GM12801 (cell line): ENCODE results near the gene HDHD2.

Experiments
- TF ChIP-seq, protein P1 (sequence below): IDR thresholded peaks from one replicate; pipeline ENCODE4 v1.5.1; 2011; ENCODE audit warnings: control low read depth; ENCODE audit not compliant: insufficient read length; ENCODE audit errors: extremely low read depth

Gene HDHD2

DNA sequence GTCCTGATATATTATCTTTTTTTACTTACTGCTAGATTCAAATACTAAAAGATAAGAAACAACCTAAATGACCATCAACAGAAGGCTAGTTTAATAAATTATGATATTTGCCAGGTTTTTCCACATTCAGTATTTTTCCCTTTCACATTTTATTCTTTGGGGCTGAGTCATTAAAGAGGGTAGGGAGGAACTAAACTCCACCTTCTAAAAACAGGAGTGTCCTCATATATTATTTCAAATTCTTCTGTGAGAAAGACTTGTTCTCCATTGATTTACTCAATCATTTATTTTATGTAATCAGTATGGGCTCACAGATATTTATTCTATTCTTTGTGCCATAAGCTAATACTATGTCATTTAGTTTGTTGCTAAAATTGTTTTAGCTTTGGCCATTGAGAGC, 9.0 kb downstream of the HDHD2 start:
- TF ChIP-seq, protein P1, sequence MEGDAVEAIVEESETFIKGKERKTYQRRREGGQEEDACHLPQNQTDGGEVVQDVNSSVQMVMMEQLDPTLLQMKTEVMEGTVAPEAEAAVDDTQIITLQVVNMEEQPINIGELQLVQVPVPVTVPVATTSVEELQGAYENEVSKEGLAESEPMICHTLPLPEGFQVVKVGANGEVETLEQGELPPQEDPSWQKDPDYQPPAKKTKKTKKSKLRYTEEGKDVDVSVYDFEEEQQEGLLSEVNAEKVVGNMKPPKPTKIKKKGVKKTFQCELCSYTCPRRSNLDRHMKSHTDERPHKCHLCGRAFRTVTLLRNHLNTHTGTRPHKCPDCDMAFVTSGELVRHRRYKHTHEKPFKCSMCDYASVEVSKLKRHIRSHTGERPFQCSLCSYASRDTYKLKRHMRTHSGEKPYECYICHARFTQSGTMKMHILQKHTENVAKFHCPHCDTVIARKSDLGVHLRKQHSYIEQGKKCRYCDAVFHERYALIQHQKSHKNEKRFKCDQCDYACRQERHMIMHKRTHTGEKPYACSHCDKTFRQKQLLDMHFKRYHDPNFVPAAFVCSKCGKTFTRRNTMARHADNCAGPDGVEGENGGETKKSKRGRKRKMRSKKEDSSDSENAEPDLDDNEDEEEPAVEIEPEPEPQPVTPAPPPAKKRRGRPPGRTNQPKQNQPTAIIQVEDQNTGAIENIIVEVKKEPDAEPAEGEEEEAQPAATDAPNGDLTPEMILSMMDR, result no peak

DNA sequence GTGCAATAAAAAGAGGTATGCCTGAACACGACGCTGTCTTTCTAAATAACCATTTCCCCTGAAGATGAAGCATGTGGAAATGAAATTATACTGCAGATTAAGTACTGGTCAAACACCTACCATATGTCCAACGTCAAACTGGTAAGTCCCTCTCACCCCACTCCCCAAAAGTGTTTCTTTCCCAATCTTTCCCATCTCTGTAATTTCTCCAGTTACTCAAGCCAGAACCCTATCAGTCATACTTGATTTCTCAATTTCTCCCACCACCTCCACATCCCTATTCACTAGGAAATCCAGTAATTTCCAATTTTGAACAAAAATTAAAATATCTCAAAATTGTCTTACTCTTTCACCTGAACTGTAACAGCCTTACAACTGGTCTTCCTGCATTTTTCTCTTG, 29.2 kb downstream of the HDHD2 start:
- TF ChIP-seq, protein P1, result no peak

DNA sequence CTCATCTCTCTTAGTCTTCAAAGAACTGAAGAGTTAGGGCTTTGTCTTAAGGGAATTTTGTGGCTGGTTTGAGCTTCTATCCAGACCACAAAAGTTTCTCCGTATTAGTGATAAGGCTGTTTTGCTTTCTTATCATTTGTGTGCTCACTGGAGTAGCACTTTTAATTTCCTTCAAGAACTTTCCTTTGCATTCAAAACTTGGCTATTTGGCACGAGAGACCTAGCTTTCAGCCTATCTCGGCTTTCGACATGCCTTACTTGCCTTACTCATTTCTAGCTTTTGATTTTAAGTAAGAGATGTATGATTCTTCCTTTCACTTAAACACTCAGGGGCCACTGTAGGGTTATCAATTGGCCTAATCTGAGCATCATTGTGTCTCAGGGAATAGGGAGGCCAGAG, 29.9 kb downstream of the HDHD2 start:
- TF ChIP-seq, protein P1, result no peak

DNA sequence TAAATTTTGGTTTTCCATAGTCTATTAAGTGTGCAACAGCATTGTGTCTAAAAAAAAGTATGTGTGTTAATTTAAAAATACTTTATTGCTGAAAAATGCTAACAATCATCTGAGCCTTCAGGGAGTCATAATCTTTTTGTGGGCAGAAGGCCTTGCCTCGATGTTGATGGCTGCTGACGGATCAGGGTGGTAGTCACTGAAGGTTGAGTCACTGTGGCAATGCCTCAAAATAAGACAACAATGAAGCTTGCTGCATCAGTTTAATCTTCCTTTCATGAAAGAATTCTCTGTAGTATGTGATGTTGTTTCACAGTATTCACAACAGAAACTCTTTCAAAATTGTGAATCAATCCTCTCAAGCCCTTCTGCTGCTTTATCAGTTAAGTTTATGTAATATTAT, 31.3 kb downstream of the HDHD2 start:
- TF ChIP-seq, protein P1, result no peak

DNA sequence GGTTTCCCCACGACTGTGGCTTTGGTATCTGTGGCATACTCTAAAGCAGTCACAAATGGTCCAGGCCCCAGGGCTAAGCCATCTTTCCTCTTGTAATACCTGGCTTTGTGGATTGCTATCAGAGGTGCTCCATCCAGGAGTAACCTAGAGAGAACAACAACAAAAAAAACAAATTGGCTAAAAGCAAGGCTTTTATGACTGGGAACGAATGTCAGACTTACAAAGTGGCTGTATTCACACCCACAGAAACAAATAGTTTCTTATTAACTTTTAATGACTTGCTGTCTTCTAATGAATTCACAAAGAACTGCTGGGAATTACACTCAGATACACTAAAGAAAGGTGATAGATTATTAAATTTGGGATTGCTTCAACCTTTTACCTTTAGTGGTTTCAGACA, 35.1 kb downstream of the HDHD2 start:
- TF ChIP-seq, protein P1, result no peak

DNA sequence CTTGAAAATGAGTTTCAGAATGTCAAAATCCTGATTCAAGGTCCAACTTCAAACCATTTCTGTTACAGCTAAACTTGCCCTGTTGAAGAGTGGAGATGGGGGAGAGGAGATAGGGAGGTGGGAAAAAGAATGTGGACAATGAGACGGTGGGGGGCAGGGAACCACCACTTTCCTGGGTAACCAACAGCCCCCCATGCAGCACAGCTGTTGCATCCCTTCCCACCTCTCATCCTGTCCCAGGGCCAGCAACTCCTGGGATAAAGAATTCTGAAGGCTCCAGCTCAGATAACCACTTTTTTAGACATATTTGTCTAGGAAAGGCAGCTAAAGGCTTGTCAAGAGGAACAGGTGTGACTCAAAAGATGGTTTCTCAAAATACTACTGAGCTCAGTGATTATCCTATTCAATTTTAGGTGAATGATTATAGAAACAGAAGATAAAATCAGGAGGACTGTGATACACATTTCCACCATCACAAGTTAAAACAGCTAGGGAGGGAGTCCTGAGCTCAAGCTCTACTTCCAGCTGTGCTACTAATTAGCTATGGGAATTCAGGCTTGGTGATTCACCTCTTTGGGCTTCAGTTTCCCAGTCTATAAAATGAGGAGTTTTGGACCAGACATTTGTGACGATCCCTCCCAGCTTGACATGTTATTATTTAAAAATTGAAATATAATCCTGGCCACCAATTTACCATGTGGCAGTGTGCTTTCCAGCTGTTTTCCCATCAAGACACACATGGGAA, 36.3 kb downstream of the HDHD2 start:
- TF ChIP-seq, protein P1, result no peak

DNA sequence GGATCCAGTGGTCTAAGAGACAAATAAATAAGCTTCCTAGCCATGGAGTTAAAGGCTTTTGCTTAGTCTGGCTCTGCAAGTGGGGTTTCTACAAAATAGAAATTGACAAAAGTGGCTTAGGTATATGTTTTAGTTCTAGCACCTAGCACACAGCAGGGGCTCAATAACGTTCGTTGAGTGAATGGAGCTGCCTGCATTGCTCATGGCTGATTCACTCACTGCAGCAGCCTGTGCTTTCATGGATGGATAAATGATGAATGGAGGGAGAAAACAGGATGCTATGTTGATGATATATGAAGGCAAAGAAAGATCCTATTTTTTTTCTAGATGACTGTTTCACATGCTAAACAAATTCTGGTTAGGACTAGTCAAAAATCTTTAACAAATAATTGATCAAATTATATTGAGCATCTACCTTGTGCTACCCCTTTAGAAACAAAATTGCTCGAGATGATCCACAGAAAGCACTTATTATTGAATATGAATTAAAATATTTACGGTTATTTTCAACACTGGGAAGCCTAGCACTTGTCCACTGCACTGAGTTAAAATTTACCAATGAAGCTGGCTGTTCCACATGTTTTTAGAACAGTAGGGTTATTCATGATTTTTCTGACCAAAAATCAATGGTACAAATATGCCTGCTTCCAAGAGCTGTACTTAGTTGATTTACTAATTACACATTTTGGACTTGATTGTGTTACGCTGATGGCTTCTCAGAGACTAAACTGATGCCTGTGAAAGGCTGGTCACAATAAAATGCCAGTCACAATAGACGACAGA, 39.6 kb downstream of the HDHD2 start:
- TF ChIP-seq, protein P1, result no peak
